Subcutaneous abdominal adipose tissue (tissue), 5 donors: ENCODE measurements around the gene CLN5.

Experiments used
- H3K27ac ChIP-seq: one replicate; pipeline ENCODE4 v1.7.0; 2013; ENCODE audit warnings: low read depth, mild to moderate bottlenecking, inconsistent platforms, low read length, moderate library complexity
- H3K27me3 ChIP-seq, 5 donors: one replicate each; pipeline ENCODE4 v1.7.0; 2013; ENCODE audit warnings: low read length in 5 of 5, inconsistent platforms in 1 of 5; ENCODE audit not compliant: control insufficient read depth in 5 of 5, insufficient read depth in 4 of 5
- H3K36me3 ChIP-seq, 5 donors: one replicate each; pipeline ENCODE4 v1.7.0; 2013; ENCODE audit warnings: low read length in 5 of 5; ENCODE audit not compliant: control insufficient read depth in 5 of 5, insufficient read depth in 5 of 5
- H3K4me1 ChIP-seq, 5 donors: one replicate each; pipeline ENCODE4 v1.7.0; 2013; ENCODE audit warnings: low read length in 5 of 5, mild to moderate bottlenecking in 3 of 5, moderate library complexity in 1 of 5; ENCODE audit not compliant: control insufficient read depth in 5 of 5, insufficient read depth in 5 of 5
- H3K4me3 ChIP-seq, 5 donors: one replicate each; pipeline ENCODE4 v1.7.0; 2013; ENCODE audit warnings: low read length in 5 of 5, low read depth in 1 of 5
- H3K9ac ChIP-seq, 5 donors: one replicate each; pipeline ENCODE4 v1.7.0; 2013; ENCODE audit warnings: low read length in 5 of 5, mild to moderate bottlenecking in 4 of 5, moderate library complexity in 3 of 5
- H3K9me3 ChIP-seq, 5 donors: one replicate each; pipeline ENCODE4 v1.7.0; 2013; ENCODE audit warnings: low read length in 5 of 5; ENCODE audit not compliant: control insufficient read depth in 5 of 5
- donor health status: healthy.
- donor health status: healthy.
- donor health status: healthy.
- donor health status: healthy.
- donor health status: healthy.

Gene CLN5

DNA sequence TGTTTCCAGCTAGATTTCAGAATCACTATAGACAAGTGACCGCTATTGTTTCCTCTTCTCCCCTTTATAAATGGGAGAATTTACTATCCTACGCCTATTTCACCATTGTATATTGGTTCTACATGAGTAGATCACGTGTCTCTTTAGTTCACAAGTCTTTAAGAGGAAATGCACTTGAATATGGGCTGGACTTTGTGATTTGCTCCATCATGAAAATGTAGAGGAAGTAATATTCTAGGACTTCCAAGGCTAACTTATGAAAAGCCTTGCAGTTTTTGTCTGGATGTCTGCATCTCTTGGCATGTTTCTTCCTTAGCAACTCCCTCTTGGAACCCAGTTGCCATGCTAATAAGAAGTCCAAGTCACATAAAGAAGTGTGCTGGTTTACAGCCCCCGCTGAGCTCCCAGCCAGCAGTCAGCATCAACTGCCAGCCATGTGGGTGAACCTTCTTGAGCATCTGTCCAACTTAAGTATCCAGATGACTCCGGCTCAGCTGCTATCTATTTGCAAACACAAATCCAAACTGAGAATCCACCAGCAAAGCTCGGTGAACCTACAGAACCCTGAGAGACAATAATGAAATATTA is 39.9 kb downstream of the CLN5 start:
- Histone ChIP-seq H3K36me3 (no peaks in the 10 kb centered on the region), H3K27me3 (no peaks in the 10 kb centered on the region), H3K4me3 (no peak overlapping the region), H3K4me1 (peaks cover 0 to 13% (median 11%) of the 10 kb centered on the region in 5 donors), H3K9me3 (no peaks in the 10 kb centered on the region), H3K9ac (no peak overlapping the region), H3K27ac (no peak overlapping the region)

DNA sequence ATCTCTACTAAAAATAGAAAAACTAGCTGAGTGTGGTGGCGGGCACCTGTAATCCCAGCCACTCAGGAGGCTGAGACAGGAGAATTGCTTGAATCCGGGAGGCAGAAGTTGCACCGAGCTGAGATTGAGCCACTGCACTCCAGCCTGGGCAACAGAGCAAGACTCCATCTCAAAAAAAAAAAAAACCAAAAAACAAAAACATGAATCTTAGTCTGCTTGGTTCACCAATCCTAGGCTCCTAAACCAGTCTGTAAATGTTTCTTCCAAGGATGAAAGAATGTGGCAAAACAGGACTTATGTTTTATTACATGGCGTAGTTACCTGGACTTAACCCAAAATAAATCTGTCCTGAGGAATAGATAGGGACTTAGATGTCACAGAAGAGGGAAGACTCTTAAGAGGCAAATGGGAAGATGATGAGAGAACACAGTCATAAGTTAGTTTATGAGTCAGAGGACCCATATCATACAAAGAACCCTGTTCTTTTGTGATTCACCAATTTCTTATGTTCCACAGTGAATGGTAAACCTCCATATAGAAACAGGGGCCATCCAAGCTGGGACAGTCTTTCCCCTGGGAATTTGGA is 41.9 kb downstream of the CLN5 start:
- peaks cover 0 to 2% (median 0%) of the 10 kb centered on the region in 5 donors for H3K4me1 ChIP-seq
- no peaks in the 10 kb centered on the region for H3K9me3 ChIP-seq
- no peak overlapping the region for H3K4me3 ChIP-seq
- no peak overlapping the region for H3K9ac ChIP-seq
- no peak overlapping the region for H3K27ac ChIP-seq
- H3K27me3 ChIP-seq = no peaks in the 10 kb centered on the region
- no peaks in the 10 kb centered on the region for H3K36me3 ChIP-seq

GRCh38 chr13:77034881-77035280 is 43.0 kb downstream of the CLN5 start:
- no peak overlapping the region for H3K9ac ChIP-seq
- no peaks in the 10 kb centered on the region for H3K9me3 ChIP-seq
- peaks cover 0 to 2% (median 0%) of the 10 kb centered on the region in 5 donors for H3K4me1 ChIP-seq
- no peak overlapping the region for H3K4me3 ChIP-seq
- no peaks in the 10 kb centered on the region for H3K36me3 ChIP-seq
- no peak overlapping the region for H3K27ac ChIP-seq
- no peaks in the 10 kb centered on the region for H3K27me3 ChIP-seq

GRCh38 chr13:77036279-77036678 is 44.4 kb downstream of the CLN5 start:
- Histone ChIP-seq H3K27me3 (no peaks in the 10 kb centered on the region), H3K4me1 (peaks cover 0 to 2% (median 0%) of the 10 kb centered on the region in 5 donors), H3K9ac (no peak overlapping the region), H3K4me3 (no peak overlapping the region), H3K9me3 (no peaks in the 10 kb centered on the region), H3K36me3 (no peaks in the 10 kb centered on the region), H3K27ac (no peak overlapping the region)

DNA sequence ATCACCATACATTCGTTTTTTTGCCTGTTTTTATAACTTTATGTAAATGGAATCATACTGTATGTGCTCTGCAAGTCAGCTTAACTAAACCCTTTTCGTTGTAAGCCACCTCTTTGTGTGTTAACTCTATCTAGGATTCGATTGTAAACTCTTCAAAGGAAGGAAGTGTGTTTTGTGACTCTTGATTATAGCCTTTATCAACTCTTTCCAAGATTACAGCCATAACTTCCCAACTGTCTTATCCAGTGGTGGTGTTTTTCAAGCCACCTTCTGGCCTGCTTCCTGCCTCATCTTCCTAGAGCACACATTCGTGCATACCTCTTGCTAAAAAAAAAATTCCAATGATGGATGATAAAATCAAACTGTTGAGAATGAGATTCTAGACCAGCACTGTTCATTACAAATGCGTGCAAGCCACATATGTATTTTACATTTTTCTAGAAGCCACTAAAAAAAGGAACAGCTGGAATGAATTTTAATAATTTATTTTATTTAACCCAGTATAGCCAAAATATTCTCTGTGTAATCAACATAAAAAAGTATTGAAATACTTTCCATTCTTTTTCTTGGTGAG is 47.1 kb downstream of the CLN5 start:
- no peaks in the 10 kb centered on the region for H3K9me3 ChIP-seq
- H3K4me1 ChIP-seq = no peaks in the 10 kb centered on the region
- H3K4me3 ChIP-seq = no peak overlapping the region
- H3K36me3 ChIP-seq = peaks cover 0 to 6% (median 3%) of the 10 kb centered on the region in 5 donors
- no peak overlapping the region for H3K9ac ChIP-seq
- no peaks in the 10 kb centered on the region for H3K27me3 ChIP-seq
- H3K27ac ChIP-seq = no peak overlapping the region

DNA sequence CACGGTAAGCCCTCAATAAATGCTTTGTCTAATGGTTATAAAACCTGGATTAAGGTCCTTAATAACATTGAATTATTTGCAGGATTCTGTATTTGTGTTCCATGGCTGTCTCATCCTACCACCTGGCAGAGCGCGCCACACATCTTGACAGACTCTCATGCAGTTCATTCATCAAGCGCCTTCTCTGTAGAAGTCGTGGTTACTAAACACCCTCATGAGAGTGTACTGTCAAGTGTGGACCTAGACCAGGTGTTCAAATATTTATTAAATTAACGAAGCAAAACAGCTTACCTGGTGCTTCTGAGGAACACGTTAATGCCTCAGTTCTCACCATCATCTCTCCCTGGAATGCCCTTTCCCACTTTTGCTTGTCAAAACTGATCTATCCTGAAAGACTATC is 48.2 kb downstream of the CLN5 start:
- no peak overlapping the region for H3K27ac ChIP-seq
- H3K4me1 ChIP-seq = no peaks in the 10 kb centered on the region
- H3K4me3 ChIP-seq = no peak overlapping the region
- no peaks in the 10 kb centered on the region for H3K27me3 ChIP-seq
- no peaks in the 10 kb centered on the region for H3K9me3 ChIP-seq
- H3K9ac ChIP-seq = no peak overlapping the region
- H3K36me3 ChIP-seq = peaks cover 6 to 16% (median 8%) of the 10 kb centered on the region in 5 donors

DNA sequence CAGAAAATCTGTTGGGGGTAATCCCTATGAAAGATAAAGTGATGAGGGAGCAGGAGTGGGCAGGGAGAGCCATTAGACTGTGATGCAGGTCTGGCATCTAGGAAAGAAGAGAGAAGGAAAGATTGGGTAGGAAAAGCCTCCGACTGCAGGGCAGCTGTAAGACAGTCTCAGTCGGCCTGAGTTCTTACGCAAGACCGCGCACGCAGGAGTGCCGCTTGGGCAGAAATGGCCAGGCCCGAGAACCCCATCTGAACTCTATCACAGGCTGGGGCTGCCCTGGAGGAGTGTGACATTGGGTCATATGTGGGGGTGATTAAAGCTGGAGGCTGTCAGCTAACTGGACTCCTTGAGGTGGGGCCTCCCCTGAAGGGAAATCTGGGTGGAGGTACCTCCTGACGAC is 49.0 kb downstream of the CLN5 start:
- no peaks in the 10 kb centered on the region for H3K9me3 ChIP-seq
- no peak overlapping the region for H3K27ac ChIP-seq
- H3K27me3 ChIP-seq = no peaks in the 10 kb centered on the region
- no peak overlapping the region for H3K9ac ChIP-seq
- H3K4me1 ChIP-seq = no peaks in the 10 kb centered on the region
- no peak overlapping the region for H3K4me3 ChIP-seq
- H3K36me3 ChIP-seq = peaks cover 8 to 19% (median 11%) of the 10 kb centered on the region in 5 donors

DNA sequence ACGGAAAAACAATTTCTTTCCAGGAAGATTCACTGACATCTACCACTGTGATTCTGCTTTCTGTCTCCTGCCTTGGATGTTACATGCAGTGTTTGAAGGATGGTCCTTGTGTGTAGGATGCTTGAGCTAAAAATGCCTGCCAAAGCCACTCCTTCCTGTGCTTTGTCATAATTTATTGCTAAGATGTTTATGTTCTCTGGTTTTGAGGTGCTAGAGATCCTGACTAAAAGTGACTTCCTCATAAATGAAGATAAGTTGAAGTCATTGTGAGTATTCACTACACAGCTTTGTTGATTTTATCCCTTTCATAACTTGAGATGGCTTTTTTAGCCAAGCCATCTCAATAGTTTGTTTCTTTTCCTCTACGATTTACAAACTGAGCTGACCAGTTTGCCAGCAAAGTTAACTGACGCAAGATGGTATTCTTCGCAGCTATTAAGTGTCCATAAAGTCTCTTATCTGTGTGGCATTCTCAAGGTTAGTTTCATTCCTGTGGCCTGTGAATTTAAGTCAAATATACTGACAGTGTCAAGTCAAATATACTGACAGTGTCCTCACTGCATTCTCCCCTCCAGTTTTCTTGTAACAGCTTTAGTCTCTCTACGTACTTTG is 50.8 kb downstream of the CLN5 start:
- Histone ChIP-seq H3K27ac (no peak overlapping the region), H3K27me3 (no peaks in the 10 kb centered on the region), H3K36me3 (peaks cover 10 to 32% (median 22%) of the 10 kb centered on the region in 5 donors), H3K9ac (no peak overlapping the region), H3K4me1 (no peaks in the 10 kb centered on the region), H3K9me3 (no peaks in the 10 kb centered on the region), H3K4me3 (no peak overlapping the region)

GRCh38 chr13:77047649-77048343 is 55.9 kb downstream of the CLN5 start:
- H3K36me3 ChIP-seq = peaks cover 24 to 78% (median 51%) of the 10 kb centered on the region in 5 donors

DNA sequence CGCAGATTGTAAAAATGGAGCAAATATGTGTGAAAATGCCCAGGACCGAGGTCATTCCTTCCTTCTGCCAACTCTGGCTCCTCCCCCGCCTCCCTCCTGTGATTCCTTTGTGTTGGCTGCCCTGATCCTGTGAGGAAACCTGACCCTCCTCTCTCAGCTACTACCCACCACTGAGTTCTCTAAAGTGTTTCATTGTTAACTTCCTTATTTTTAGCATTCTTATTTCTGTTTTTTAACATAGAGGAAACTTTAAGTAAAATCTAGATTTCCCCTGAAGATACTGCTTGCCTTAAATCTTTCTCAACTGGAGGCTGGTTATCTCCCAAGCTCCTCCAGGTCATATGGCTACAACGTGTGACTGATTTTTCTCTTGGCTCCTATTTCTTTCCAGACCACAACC is 56.8 kb downstream of the CLN5 start:
- Histone ChIP-seq H3K27ac (peak overlapping the region; percentile 7), H3K9ac (no peak overlapping the region), H3K4me1 (peaks cover 0 to 10% (median 5%) of the 10 kb centered on the region in 5 donors), H3K4me3 (no peak overlapping the region), H3K36me3 (peaks cover 31 to 83% (median 55%) of the 10 kb centered on the region in 5 donors), H3K27me3 (no peaks in the 10 kb centered on the region), H3K9me3 (no peaks in the 10 kb centered on the region)

More at GRCh38 chr13:77047649-77048343, 55.9 kb downstream of the CLN5 start:
- no peak overlapping the region for H3K27ac ChIP-seq
- no peak overlapping the region for H3K9ac ChIP-seq
- no peaks in the 10 kb centered on the region for H3K9me3 ChIP-seq
- no peak overlapping the region for H3K4me3 ChIP-seq
- H3K27me3 ChIP-seq = no peaks in the 10 kb centered on the region
- H3K4me1 ChIP-seq = peaks cover 0 to 10% (median 5%) of the 10 kb centered on the region in 5 donors
